Tongue (tissue), 2 donors: ENCODE results near the gene OCSTAMP. TPM values are rescaled to one million over a fixed set of nuclear protein-coding genes. Genes with fewer than 3 reads are reported as not detected.

Source experiments
- DNase-seq: peaks from one replicate; pipeline ENCODE4 v3.0.0-alpha.2; 2015
- total RNA-seq: library from RNA; depleted of rRNA; stranded (reverse); fragments of >200 nt; gene quantifications from one replicate; pipeline ENCODE4 v1.2.3, GENCODE V29; 2014

Gene OCSTAMP
- total RNA-seq, 1 donor from 2014 or later, result not detected

DNA sequence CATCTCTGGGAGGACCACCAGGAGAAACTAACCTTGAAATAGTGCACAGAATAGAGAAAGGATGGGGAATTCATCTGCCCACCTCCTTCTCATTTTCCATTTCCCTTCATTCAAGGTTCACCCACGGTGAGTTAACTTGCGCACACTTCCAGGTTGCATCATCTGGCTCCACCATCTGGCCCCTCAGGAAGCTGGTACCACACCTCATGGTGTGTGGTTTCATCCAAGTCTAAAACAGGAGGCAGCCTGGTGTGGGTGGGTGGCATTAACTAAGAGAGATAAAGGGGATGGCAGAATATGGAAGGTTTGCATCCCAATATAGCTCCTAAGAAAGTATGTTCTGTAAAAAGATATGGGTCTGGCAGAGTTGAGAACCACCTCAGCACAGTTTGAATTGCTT is 40.9 kb downstream of the OCSTAMP start:
- no peak for DNase-seq

- no peak for DNase-seq
Measured at GRCh38 chr20:46507760-46508407, 42.6 kb downstream of the OCSTAMP start.

DNA sequence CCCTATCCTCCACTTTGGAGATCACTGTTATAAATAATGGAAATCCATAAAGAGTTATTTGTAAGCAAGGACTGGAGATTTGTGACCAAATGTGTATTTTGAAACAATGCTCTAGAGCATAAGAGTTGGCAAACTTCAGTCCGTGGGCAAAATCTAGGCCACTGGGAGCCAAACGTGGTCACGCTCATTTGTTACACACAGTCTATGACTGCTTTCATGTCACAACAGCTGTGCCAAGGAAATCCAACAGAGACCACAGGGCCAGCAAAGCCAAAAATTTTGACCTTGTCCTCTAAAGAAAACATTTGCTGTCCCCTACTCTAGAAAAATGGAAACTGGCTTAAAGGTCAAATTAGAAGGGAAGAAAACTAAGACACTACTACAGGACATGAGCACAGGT is 44.9 kb downstream of the OCSTAMP start:
- peak; percentile 46 for DNase-seq

DNA sequence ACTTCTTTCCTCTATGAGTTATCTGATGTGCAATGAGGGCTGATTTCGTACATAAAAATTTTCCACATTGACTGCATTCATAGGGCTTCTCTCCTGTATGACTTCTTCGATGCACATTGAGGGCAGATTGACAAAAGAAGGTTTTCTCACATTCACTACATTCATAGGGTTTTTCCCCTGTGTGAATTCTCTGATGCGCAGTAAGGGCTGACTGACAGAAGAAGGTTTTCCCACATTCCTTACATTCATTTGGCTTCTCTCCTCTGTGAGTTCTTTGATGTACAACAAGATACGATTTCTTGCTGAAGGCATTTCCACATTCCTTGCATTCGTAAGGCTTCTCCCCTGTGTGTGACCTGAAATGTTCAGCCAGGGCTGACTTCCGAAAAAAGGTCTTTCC is 48.5 kb downstream of the OCSTAMP start:
- DNase-seq, result no peak

GRCh38 chr20:46501337-46501942 is 49.0 kb downstream of the OCSTAMP start:
- DNase-seq, result no peak

GRCh38 chr20:46494077-46494476 is 56.4 kb downstream of the OCSTAMP start:
- no peak for DNase-seq

DNA sequence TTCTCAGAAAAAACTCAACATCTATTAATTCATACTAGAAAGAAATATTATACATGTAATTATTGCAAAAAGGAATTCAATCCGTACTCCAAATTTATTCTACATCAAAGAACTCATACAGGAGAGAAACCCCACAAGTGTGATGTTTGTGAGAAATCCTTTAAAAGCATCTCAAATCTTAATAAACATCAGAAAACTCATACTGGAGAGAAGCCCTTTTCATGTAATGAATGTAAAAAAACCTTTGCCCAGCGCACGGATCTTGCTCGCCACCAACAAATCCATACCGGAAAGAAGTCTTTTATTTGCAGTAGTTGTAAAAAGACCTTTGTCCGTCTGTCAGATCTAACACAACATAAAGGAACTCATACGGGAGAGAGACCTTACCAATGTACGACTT is 59.1 kb downstream of the OCSTAMP start:
- DNase-seq, result no peak

Other genes starting within 250 kb of the OCSTAMP start
- 0.41 TPM for gene CDH22, start 242.2 kb downstream of the OCSTAMP start, total RNA-seq
- gene ELMO2, start 144.0 kb downstream of the OCSTAMP start, total RNA-seq, result 51.3 TPM
- gene ZNF334, start 37.1 kb downstream of the OCSTAMP start, total RNA-seq, result 6.7 TPM
- gene SLC13A3, start 100.8 kb upstream of the OCSTAMP start, total RNA-seq, result 1.7 TPM
- 13.2 TPM for gene TP53RK, start 138.8 kb upstream of the OCSTAMP start, total RNA-seq
- 31.2 TPM for gene SLC2A10, start 159.0 kb upstream of the OCSTAMP start, total RNA-seq